ENCODE data around the gene SLC25A29. TPM values are rescaled to one million over a fixed set of nuclear protein-coding genes. Genes with fewer than 3 reads are reported as not detected.

Gene SLC25A29, protein sequence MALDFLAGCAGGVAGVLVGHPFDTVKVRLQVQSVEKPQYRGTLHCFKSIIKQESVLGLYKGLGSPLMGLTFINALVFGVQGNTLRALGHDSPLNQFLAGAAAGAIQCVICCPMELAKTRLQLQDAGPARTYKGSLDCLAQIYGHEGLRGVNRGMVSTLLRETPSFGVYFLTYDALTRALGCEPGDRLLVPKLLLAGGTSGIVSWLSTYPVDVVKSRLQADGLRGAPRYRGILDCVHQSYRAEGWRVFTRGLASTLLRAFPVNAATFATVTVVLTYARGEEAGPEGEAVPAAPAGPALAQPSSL
- total RNA-seq: 10 to 100 TPM; 12.3 to 13.1 TPM

DNA sequence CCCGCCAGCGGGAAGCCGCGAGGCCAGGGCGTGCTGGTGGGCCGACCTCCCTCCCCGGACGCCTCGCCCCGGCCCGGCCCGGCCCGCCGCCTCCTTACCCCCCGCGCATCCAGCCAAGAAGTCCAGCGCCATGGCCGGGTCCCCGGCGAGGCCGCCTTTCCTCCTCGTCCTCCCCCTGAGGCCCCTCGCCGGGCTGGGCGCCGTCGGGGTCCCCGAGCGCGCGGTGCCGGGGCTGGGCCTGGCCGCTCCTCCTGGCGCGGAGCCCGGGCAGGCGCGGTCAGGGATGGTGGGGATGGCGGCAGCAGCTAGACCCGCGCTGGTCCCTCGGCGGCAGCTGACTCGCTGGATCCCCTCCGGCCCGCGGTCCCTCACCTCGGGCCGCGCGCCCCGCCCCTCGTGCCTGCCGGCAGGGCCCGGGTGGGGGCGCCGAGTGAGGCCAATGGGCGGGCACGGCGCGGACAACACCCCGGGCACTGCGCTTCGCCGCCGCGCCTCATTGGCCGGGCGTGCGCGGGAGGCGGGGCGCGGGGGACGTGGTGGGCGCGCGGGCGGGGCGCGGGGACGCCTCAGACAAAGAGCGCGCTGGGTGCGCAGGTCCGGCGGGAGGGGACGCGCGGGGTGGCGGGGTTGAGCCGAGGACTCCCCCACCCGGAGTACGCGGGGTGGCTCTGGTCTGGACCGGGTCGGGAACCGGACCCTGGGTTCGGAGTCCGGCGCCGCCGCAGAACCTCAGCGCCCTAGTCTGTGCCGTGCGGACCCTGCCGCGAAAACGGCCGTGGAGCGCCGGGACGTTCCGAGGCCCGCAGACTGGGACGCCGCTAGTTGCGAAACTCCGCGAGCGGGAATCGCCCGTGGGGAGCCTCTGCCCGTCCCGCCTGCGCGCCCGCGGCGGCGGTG is at the start of gene SLC25A29:
SLC25A29 (minus strand) TSS at position 344 of the 897 bp plus-strand sequence; CDS start at position 132, 212 bp downstream.

DNA sequence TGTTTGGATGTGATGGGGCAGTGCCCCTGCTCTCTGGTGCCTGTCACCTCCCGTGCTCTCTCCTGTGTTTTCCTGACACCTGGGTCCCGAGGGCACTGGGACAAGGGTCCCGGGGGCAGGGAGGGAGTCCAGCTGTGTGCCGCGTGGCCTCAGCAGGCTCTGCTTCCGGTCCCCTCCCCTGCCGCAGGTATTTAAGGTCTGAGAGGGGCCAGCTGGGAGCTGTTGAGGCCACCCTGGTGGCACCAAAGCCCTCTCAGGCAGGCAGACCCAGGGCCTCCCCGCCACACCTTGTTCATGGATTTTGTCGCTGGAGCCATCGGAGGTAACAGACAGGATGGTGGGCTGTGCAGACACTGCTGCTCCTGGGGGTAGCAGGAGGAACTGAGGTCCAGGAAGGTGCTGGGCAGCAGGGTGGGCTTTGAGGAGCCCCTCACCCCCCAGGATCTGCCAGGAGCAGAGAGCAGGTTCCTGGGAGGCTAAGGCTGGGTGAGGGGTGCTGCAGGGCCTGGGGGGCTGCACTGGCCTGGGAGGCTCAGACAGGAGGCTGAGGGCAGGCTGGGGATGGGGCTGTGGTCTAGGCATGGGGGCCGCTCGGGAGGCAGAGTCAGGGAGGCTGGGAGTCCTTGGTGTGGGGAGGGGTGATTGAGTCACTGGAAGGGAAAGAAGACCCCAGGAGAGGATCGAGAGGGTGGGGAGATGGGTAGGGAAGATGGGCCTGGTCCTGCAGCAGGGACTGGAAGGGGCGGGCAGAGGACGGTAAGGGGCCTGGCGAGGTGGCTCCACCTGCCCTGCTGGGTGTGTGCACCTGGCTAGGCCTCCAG is 17.1 kb upstream of the SLC25A29 start, which contains the start of gene SLC25A47:
SLC25A47 (plus strand) TSS at position 219 of the 821 bp plus-strand sequence; CDS start at position 295, 76 bp downstream.

Small RNA genes lying within 50 kb of the gene (small RNA-seq; reads per million reads assigned to genes)
- gene MIR345 (2.6 to 3.3 reads per million in 2 donors), gene RN7SL523P (0 reads per million in 2 donors)

Other genes with a start within 250 kb of the SLC25A29 start
- gene EVL, start 241.0 kb downstream of the SLC25A29 start, total RNA-seq: 1 to 10 TPM; 7.6 to 9.3 TPM
- not detected for gene DEGS2, start 146.8 kb downstream of the SLC25A29 start, total RNA-seq
- gene YY1, start 67.3 kb downstream of the SLC25A29 start, total RNA-seq: 10 to 100 TPM; 27.5 to 37.6 TPM
- under 1 TPM in 1 of 2 donors, not detected in 1; under 0.01 TPM for gene SLC25A47, start 16.9 kb upstream of the SLC25A29 start, total RNA-seq
- 10 to 100 TPM; 17.3 to 17.6 TPM for gene WDR25, start 70.0 kb upstream of the SLC25A29 start, total RNA-seq

Measured in melanocyte of skin (primary cell).